GM23248 (cell line): ENCODE measurements around the gene WIPI1.

Experiments
- EZH2 ChIP-seq: fragments of 200-600 bp; sonication (generic); IDR thresholded peaks from 2 replicates; pipeline ENCODE4 v1.6.1; 2018; ENCODE audit warnings: antibody characterized with exemption, mild to moderate bottlenecking; ENCODE audit not compliant: insufficient read depth, poor library complexity, severe bottlenecking
- EZH2phosphoT487 ChIP-seq: fragments of 200-600 bp; sonication (generic); IDR thresholded peaks from 2 replicates; pipeline ENCODE4 v1.6.1; 2018; ENCODE audit warnings: antibody characterized with exemption, moderate library complexity, mild to moderate bottlenecking, low read depth; ENCODE audit not compliant: insufficient read depth

- TF ChIP-seq EZH2 (no peak), EZH2phosphoT487 (no peak)
Observed at GRCh38 chr17:68461122-68461539, 3.8 kb upstream of the WIPI1 start.
